IPS-11a (cell line): ENCODE results near the gene MUC6.

Source experiments
- H3K4me3 ChIP-seq: one replicate; pipeline ENCODE4 v1.5.1; 2013; ENCODE audit warnings: low read depth, low read length, control low read depth

MUC6 gene

DNA sequence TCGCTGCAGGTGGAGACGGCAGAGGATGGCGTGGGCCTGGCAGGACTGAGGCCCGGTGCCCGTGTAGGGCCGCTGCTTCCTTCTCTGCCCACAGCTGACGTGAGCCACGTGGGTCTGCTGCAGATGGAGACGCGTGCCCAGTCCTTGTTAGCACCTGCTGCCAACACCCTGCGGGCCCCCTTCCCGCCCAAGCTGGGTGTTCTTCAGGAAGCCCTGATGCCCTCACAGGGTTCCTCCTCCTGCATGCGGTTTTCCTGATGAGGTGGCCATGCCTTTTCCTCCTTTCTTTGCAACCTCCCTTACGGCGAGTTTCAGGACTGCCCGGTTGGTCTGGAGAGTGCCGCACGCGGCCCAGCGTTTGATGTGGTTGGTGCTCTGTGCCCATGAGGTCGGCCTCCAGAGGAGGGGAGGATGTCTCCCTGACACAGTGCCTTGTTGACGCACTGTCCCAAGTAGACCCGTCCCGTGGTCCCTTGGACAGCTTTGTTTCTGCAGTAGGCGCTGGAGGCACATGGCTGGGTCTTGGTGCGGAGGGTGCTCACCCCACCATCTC is 66.1 kb downstream of the MUC6 start:
- H3K4me3 ChIP-seq = no peak overlapping the region

DNA sequence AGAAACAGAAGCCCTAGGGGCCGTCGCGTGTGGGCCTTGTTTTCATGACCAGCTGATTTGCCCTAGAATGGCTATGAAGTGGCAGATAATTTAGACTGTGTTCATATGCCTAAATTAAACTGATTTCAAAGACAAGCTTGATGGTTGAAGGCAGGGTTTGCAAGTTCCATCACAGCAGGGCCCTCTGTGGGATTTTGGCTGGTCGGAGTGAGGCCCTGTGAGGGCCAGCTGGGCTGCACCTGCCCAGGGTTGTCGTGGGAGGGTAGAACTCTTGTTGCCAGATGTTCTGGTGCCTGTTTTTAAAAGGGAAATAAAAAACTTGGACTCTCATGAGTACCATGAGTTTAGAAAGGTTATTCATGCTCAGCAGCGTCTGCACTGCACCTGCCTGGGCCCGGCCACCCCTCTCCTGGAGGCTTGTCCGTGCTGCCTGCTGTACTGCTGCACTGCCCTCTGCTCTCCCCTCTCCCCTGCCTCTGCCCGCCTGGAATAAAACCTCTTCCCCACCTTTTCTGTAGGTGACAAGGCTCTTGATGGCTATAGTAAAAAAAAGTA is 66.8 kb downstream of the MUC6 start:
- no peak overlapping the region for H3K4me3 ChIP-seq

DNA sequence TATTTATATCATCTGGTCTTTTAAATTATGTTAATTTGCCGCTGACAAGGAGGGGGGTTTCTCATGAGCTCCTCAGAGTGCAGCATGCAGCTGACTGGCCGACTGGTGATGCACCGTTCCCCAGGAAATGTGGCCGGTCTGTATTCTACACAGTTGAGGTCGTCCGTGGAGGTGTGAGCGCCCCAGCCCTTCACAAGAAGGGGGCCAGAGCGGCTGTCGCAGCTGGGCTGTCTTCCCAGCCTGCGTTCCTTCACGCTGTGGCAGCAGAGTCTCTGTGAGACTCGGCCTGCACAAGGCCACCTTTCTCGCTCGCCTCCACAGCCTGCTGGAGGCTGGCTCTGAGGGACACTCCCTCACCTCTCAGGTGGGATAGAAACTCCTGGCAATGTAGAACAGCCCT is 67.7 kb downstream of the MUC6 start:
- H3K4me3 ChIP-seq = no peak overlapping the region

DNA sequence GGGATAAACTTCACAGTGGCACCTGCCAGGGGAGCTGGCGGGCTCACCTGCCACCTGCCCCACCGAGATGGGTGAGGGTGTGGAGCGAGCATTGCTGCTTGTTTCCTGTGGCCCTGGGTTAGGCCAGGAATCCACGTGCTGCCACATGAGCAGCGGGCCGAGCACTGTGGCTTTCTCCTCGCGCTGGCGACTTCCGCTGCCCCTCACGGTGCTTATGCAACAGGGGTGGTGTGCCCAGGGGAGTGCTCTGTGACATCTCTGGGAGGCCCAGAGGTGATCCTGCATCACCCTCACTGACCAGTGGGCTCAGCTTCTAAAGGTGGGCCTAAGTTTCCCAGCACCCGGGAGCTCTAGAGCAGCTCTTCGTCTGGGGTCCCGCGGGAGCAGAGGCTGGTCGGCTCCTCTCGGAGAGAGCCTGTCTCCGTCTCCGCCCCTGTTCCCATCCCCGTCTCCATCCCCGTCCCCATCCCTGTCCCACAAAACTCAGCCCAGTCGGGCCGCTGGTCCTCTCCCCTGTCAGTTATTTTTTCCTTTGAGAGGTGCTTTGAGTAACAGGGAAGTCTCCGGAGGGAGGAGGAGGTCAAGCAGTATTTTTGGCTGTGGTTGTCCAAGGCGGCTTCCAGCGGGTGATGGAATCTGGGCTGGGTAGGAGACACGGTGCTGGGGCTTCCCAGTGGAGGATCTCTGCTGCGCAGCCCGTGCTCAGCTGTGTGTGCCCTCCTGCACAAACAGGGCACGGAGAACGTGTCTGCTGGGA is 68.3 kb downstream of the MUC6 start:
- H3K4me3 ChIP-seq = no peak overlapping the region

DNA sequence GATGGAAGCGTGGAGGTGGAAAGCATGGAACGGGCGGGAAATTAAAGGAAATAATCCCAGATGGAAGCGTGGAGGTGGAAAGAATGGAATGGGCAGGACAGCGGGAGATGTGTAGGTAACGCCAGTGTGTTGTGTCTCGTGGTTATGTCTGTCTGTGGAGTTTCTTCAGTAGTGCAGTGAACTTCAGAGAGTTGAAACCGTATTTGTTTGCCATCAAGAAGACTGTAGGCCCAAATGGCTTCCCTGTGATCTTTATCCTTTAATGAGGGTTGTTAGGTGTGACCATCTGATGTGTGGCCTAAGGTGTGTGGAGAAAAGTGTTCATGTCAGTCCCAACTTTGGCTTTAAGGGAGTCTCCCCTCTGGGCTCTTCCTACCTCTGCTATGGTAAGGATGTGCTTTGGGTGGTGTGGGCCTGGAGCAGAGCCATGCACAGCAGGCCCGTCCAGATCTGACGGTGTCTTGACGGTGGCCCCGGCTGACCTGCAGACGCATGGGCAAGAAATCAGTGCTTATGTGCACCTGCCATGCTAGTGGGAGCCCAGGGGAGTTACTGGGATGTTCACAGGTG is 71.2 kb downstream of the MUC6 start:
- no peak overlapping the region for H3K4me3 ChIP-seq

DNA sequence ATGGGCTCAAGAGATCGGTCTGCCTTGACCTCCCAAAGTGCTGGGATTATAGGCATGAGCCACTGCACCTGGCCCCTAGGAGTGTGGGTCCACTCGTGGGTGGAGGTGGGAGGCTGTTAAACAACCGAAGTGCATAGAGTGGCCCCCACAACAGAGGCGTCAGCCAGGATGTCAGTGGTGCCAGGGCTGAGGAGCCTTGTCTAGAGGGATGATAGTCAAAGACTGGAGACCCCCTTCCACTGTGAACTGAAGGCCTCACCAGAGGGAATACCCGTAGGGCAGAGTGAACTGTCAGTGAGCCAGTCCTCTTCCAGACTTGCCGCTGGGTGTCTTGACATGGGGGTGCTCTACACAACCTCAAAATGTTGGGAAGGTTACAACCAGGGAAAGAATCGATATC is 72.7 kb downstream of the MUC6 start:
- H3K4me3 ChIP-seq = no peak overlapping the region
